ENCODE measurements around the gene DCAF7. TPM values are rescaled to one million over a fixed set of nuclear protein-coding genes. Genes with fewer than 3 reads are reported as not detected.

DCAF7 gene
- total and polyA plus RNA-seq, 8 donors, result 83.7 to 106 (median 100) TPM

DNA sequence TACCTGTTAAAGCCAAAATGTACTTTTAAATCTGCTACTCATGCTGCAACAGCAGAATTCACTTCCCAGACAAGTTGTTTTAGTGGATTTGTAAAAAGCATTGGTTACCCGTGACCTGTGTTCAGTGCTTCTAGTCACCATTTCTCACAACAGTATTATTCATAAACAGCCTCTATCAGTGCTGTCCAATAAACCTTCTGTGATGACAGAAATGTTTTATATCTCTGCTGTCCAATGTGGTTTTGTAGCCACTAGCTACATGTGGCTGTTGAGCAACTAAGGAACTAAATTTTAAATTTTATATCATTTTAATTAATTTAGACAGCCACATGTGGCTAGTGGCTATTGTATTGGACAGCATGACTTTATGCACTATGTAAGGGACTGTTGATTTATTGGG is 84.5 kb downstream of the DCAF7 start:
- H3K27ac ChIP-seq, result peak overlapping the region; percentile 10 to 66
- no peak overlapping the region for H3K4me3 ChIP-seq
- DNase-seq (no peak), ATAC-seq (no peak)
- no peaks in the 10 kb centered on the region for H3K9me3 ChIP-seq
- H3K4me1 ChIP-seq, result peaks cover 16 to 66% of the 10 kb centered on the region in 2 donors
- peaks cover 0 to 47% of the 10 kb centered on the region in 2 donors for H3K36me3 ChIP-seq
- H3K27me3 ChIP-seq, result no peaks in the 10 kb centered on the region
- intact Hi-C loops (cut with DNase I), result no loop called here
- no peak for TF ChIP-seq CTCF (IDR thresholded peaks at IDR 0.05)

DNA sequence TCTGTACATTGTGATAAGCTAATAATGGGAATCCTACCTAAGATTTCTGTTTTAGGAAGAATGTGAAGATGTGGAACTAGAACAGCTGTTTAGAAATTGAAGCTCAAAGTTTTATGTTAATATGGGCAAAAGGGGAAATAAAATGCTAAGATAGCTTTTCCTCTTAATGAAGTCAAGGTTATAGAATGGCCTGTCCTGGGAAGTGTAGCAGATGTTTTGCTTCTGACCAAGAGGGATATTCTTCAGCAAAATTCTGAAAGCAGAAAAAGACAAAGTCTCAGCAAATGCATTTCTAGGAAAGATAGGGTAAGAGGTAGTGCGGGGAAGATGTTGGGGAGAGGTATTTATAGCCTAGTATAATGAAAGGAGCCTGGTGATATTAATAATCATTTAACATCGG is 85.0 kb downstream of the DCAF7 start:
- Histone ChIP-seq H3K4me3 (no peak overlapping the region), H3K4me1 (peaks cover 16 to 62% of the 10 kb centered on the region in 2 donors), H3K27ac (peak overlapping the region in 1 of 2 donors; percentile 66), H3K27me3 (no peaks in the 10 kb centered on the region), H3K36me3 (peaks cover 0 to 47% of the 10 kb centered on the region in 2 donors), H3K9me3 (no peaks in the 10 kb centered on the region)
- intact Hi-C loops (cut with DNase I), result no loop called here
- ATAC-seq (no peak), DNase-seq (no peak)
- no peak for TF ChIP-seq CTCF (IDR thresholded peaks at IDR 0.05)

DNA sequence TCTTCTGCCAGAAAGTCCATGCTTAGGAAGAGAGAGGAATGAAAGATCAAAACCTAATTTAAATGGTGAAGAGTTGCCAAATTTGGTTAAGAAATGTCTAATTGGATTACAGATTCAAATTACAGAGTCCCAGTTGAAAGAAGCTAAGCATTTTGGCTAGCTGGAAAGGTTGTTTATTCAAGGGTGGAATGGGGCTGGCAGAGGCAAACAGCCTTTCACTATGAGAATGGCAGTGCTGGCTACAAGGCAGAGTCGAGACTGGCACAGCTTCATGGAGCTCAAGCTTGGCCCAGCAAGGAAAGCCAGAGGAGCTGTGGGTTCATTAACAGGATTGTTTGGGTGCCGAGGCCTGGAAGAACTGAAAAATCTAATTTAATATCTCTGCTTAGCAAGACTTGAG is 85.5 kb downstream of the DCAF7 start:
- H3K27me3 ChIP-seq, result no peaks in the 10 kb centered on the region
- no peak overlapping the region for H3K27ac ChIP-seq
- intact Hi-C loops (cut with DNase I), result no loop called here
- peaks cover 0 to 47% of the 10 kb centered on the region in 2 donors for H3K36me3 ChIP-seq
- H3K9me3 ChIP-seq, result no peaks in the 10 kb centered on the region
- H3K4me1 ChIP-seq, result peaks cover 16 to 62% of the 10 kb centered on the region in 2 donors
- H3K4me3 ChIP-seq, result no peak overlapping the region
- no peak for TF ChIP-seq CTCF (IDR thresholded peaks at IDR 0.05)
- no peak for DNase-seq
- ATAC-seq, result no peak

DNA sequence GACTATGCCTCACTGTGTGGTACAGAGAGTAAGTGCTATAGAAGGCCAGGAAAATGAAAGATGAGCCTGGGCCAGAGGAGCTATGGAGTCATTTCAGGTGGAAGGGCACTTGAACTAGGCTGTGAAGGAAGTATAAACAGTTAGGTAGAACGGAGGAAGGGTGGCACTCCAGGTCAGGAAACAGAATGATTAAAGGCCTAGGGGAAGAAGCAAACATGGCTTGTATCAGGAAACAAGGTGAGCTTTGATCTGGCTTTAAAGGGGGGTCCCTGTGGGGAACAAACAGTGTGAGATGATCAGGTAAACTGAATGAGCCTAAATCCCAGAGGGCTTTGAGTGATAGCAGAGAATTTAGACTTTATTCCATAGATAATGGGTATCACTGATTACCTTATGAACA is 88.8 kb downstream of the DCAF7 start:
- no peak for TF ChIP-seq CTCF (IDR thresholded peaks at IDR 0.05)
- ATAC-seq (peak; percentile 69), DNase-seq (peak in 1 of 4 donors; percentile 16)
- no peak overlapping the region for H3K4me3 ChIP-seq
- peaks cover 0 to 32% of the 10 kb centered on the region in 2 donors for H3K36me3 ChIP-seq
- no peaks in the 10 kb centered on the region for H3K9me3 ChIP-seq
- H3K27me3 ChIP-seq, result no peaks in the 10 kb centered on the region
- peaks cover 3 to 65% of the 10 kb centered on the region in 2 donors for H3K4me1 ChIP-seq
- intact Hi-C loops (cut with DNase I), result no loop called here
- H3K27ac ChIP-seq, result no peak overlapping the region

DNA sequence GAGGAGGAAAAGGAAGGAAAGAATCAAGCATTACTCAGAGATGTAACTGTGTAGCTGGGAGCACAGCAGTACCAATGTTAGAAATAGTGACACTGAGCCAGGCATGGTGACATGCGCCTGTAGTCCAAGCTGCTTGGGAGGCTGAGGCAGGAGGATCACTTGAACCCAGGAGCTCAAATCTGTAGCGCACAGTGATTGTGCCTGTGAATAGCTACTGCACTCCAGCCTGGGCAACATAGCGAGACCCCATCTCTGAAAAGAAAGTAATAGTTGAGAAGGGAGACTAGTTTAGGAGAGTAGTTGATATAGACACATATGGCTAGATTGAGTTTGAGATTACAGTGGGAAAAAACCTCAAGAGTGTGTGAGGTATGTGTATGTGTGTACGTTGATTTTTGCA is 89.8 kb downstream of the DCAF7 start:
- Histone ChIP-seq H3K36me3 (peaks cover 0 to 32% of the 10 kb centered on the region in 2 donors), H3K4me3 (no peak overlapping the region), H3K4me1 (peaks cover 0 to 65% of the 10 kb centered on the region in 2 donors), H3K27ac (no peak overlapping the region), H3K27me3 (no peaks in the 10 kb centered on the region), H3K9me3 (no peaks in the 10 kb centered on the region)
- DNase-seq (no peak), ATAC-seq (no peak)
- intact Hi-C loops (cut with DNase I), result no loop called here
- TF ChIP-seq CTCF (IDR thresholded peaks at IDR 0.05), result no peak

Measured in left lung (tissue), 10 donors.